Esophagus squamous epithelium (tissue), 4 donors: Measurements from ENCODE around the gene C5orf63.

ENCODE experiments used
- CTCF ChIP-seq, 6 experiments: fragments of 450-650 bp in 4 of 6; fragments of 200-600 bp in 2 of 6; sonication (generic) in 2 of 6; IDR thresholded peaks; one replicate each; pipeline ENCODE4 v1.5.1; 2016 to 2019; ENCODE audit warnings: antibody characterized with exemption in 6 of 6, mild to moderate bottlenecking in 4 of 6, moderate library complexity in 4 of 6
- POLR2A ChIP-seq, 4 donors: fragments of 450-650 bp; IDR thresholded peaks; one replicate each; pipeline ENCODE4 v1.6.1; 2017; ENCODE audit warnings: antibody characterized with exemption in 4 of 4, mild to moderate bottlenecking in 4 of 4, moderate library complexity in 3 of 4

GRCh38 chr5:127030259-127031146 is 42.8 kb downstream of the C5orf63 start, which contains the start of gene MARCHF3:
- TF ChIP-seq CTCF (IDR thresholded peaks at IDR 0.05) (peak; percentile 9 to 58 (median 24)), POLR2A (IDR thresholded peaks at IDR 0.05) (peak in 3 of 4 donors; percentile 72 to 94 (median 90))
